ENCODE results near the gene OR9Q2. TPM values are rescaled to one million over a fixed set of nuclear protein-coding genes. Genes with fewer than 3 reads are reported as not detected.

Gene OR9Q2
- total RNA-seq, 1 donor from 2014 or later: not detected

GRCh38 chr11:58216476-58216875, 27.6 kb downstream of the OR9Q2 start:
- intact Hi-C loops (cut with micrococcal nuclease): no loop called here
- H3K9me3 ChIP-seq (replicated peaks): no peaks in the 10 kb centered on the region
- TF ChIP-seq CTCF (IDR thresholded peaks at IDR 0.05; ENCODE audit: borderline replicate concordance): no peak
- no peaks in the 10 kb centered on the region for H3K27me3 ChIP-seq (ENCODE audit: low read depth)
- H3K27ac ChIP-seq (replicated peaks): no peak overlapping the region
- no peaks in the 10 kb centered on the region for H3K36me3 ChIP-seq
- H3K4me3 ChIP-seq: no peak overlapping the region
- DNase-seq: no peak
- H3K4me1 ChIP-seq: no peaks in the 10 kb centered on the region

- Histone ChIP-seq H3K36me3 (no peaks in the 10 kb centered on the region), H3K4me3 (no peak overlapping the region), H3K4me1 (no peaks in the 10 kb centered on the region), H3K9me3 (replicated peaks) (peaks cover 6% of the 10 kb centered on the region), H3K27ac (replicated peaks) (no peak overlapping the region), H3K27me3 (ENCODE audit: low read depth) (no peaks in the 10 kb centered on the region)
- TF ChIP-seq CTCF (IDR thresholded peaks at IDR 0.05; ENCODE audit: borderline replicate concordance): no peak
- intact Hi-C loops (cut with micrococcal nuclease): no loop called here
- DNase-seq: no peak
Observed at GRCh38 chr11:58222721-58223120, 33.9 kb downstream of the OR9Q2 start.

GRCh38 chr11:58227956-58228615, 39.2 kb downstream of the OR9Q2 start:
- H3K4me3 ChIP-seq: no peak overlapping the region
- no peak overlapping the region for H3K27ac ChIP-seq (replicated peaks)
- H3K4me1 ChIP-seq: no peaks in the 10 kb centered on the region
- intact Hi-C loops (cut with micrococcal nuclease): no loop called here
- no peak for DNase-seq
- no peaks in the 10 kb centered on the region for H3K27me3 ChIP-seq (ENCODE audit: low read depth)
- peaks cover 12% of the 10 kb centered on the region for H3K9me3 ChIP-seq (replicated peaks)
- no peaks in the 10 kb centered on the region for H3K36me3 ChIP-seq
- no peak for TF ChIP-seq CTCF (IDR thresholded peaks at IDR 0.05; ENCODE audit: borderline replicate concordance)

Other genes starting within 250 kb of the OR9Q2 start
- not detected for gene OR9Q1, start 165.2 kb upstream of the OR9Q2 start, total RNA-seq
- not detected for gene OR6Q1, start 158.1 kb upstream of the OR9Q2 start, total RNA-seq
- gene OR9I1, start 63.5 kb upstream of the OR9Q2 start, total RNA-seq: not detected
- gene OR1S2, start 15.1 kb downstream of the OR9Q2 start, total RNA-seq: not detected
- gene OR1S1, start 23.6 kb downstream of the OR9Q2 start, total RNA-seq: not detected
- not detected for gene OR10Q1, start 39.8 kb downstream of the OR9Q2 start, total RNA-seq
- gene OR10W1, start 79.2 kb downstream of the OR9Q2 start, total RNA-seq: not detected
- not detected for gene OR5B17, start 170.0 kb downstream of the OR9Q2 start, total RNA-seq
- gene OR5B3, start 217.8 kb downstream of the OR9Q2 start, total RNA-seq: not detected
- not detected for gene OR5B2, start 239.1 kb downstream of the OR9Q2 start, total RNA-seq

Measured in left ventricle myocardium inferior (tissue), 1 donor.